IPS-20b (cell line): ENCODE results near the gene C17orf107.
A peak's percentile ranks its signal among the peaks of the same experiment; 100 is the strongest.

Experiments
- H3K27ac ChIP-seq: one replicate; pipeline ENCODE4 v1.5.1; 2013; ENCODE audit warnings: low read length
- H3K27me3 ChIP-seq: 2 replicates; pipeline ENCODE4 v1.6.1; 2013; ENCODE audit warnings: mild to moderate bottlenecking, low read length, inconsistent platforms; ENCODE audit not compliant: insufficient read depth
- H3K36me3 ChIP-seq: 2 replicates; pipeline ENCODE4 v1.6.1; 2013; ENCODE audit warnings: low read depth, mild to moderate bottlenecking, inconsistent platforms, low read length, moderate library complexity; ENCODE audit not compliant: insufficient read depth
- H3K4me1 ChIP-seq: 2 replicates; pipeline ENCODE4 v1.6.1; 2013; ENCODE audit warnings: mild to moderate bottlenecking, control low read depth, inconsistent platforms, low read length, moderate library complexity; ENCODE audit not compliant: insufficient read depth
- H3K4me3 ChIP-seq: 2 replicates; pipeline ENCODE4 v1.5.1; 2013; ENCODE audit warnings: mild to moderate bottlenecking, low read length, inconsistent platforms
- H3K9ac ChIP-seq: 2 replicates; pipeline ENCODE4 v1.6.1; 2013; ENCODE audit warnings: low read depth, mild to moderate bottlenecking, inconsistent platforms, low read length, moderate library complexity
- H3K9me3 ChIP-seq: 2 replicates; pipeline ENCODE4 v1.6.1; 2013; ENCODE audit warnings: mild to moderate bottlenecking, low read depth, low read length, inconsistent platforms; ENCODE audit not compliant: insufficient read depth

Gene C17orf107

GRCh38 chr17:4940555-4941318 is 41.4 kb downstream of the C17orf107 start:
- H3K27ac ChIP-seq, result peak overlapping the region; percentile 20
- peak overlapping the region; percentile 88 for H3K9ac ChIP-seq
- H3K4me3 ChIP-seq, result peak overlapping the region; percentile 97
- no peaks in the 10 kb centered on the region for H3K9me3 ChIP-seq
- H3K27me3 ChIP-seq, result no peaks in the 10 kb centered on the region
- H3K36me3 ChIP-seq, result peaks cover 67% of the 10 kb centered on the region
- peaks cover 7% of the 10 kb centered on the region; the same call in 1 of the 2 replicates for H3K4me1 ChIP-seq

- Histone ChIP-seq H3K36me3 (peaks cover 71% of the 10 kb centered on the region), H3K27me3 (no peaks in the 10 kb centered on the region), H3K27ac (no peak overlapping the region), H3K9me3 (no peaks in the 10 kb centered on the region), H3K9ac (peak overlapping the region; percentile 88), H3K4me3 (peak overlapping the region; percentile 97), H3K4me1 (peaks cover 10% of the 10 kb centered on the region; the same call in 1 of the 2 replicates)
Observed at GRCh38 chr17:4941319-4941610, 41.9 kb downstream of the C17orf107 start.

- no peak overlapping the region for H3K27ac ChIP-seq
- H3K4me3 ChIP-seq, result no peak overlapping the region
- H3K27me3 ChIP-seq, result no peaks in the 10 kb centered on the region
- no peak overlapping the region for H3K9ac ChIP-seq
- H3K36me3 ChIP-seq, result peaks cover 63% of the 10 kb centered on the region
- no peaks in the 10 kb centered on the region for H3K9me3 ChIP-seq
- H3K4me1 ChIP-seq, result peaks cover 12% of the 10 kb centered on the region; the same call in 1 of the 2 replicates
Observed at GRCh38 chr17:4942760-4943508, 43.6 kb downstream of the C17orf107 start.

- H3K9ac ChIP-seq, result no peak overlapping the region
- peaks cover 12% of the 10 kb centered on the region; the same call in 1 of the 2 replicates for H3K4me1 ChIP-seq
- no peak overlapping the region for H3K27ac ChIP-seq
- H3K4me3 ChIP-seq, result no peak overlapping the region
- no peaks in the 10 kb centered on the region for H3K9me3 ChIP-seq
- H3K36me3 ChIP-seq, result peaks cover 55% of the 10 kb centered on the region
- no peaks in the 10 kb centered on the region for H3K27me3 ChIP-seq
Observed at GRCh38 chr17:4944163-4944553, 44.8 kb downstream of the C17orf107 start.

- Histone ChIP-seq H3K36me3 (peaks cover 55% of the 10 kb centered on the region), H3K27me3 (no peaks in the 10 kb centered on the region), H3K9ac (peak overlapping the region; percentile 48; the same call in 1 of the 2 replicates), H3K4me3 (no peak overlapping the region), H3K4me1 (peaks cover 12% of the 10 kb centered on the region; the same call in 1 of the 2 replicates), H3K27ac (no peak overlapping the region), H3K9me3 (no peaks in the 10 kb centered on the region)
Observed at GRCh38 chr17:4944554-4945175, 45.3 kb downstream of the C17orf107 start.

GRCh38 chr17:4945176-4945943 is 46.0 kb downstream of the C17orf107 start:
- Histone ChIP-seq H3K4me3 (peak overlapping the region; percentile 34; the same call in 1 of the 2 replicates), H3K9me3 (no peaks in the 10 kb centered on the region), H3K9ac (peak overlapping the region; percentile 48; the same call in 1 of the 2 replicates), H3K36me3 (peaks cover 55% of the 10 kb centered on the region), H3K27ac (no peak overlapping the region), H3K4me1 (peaks cover 12% of the 10 kb centered on the region; the same call in 1 of the 2 replicates), H3K27me3 (no peaks in the 10 kb centered on the region)

GRCh38 chr17:4945944-4946280 is 46.6 kb downstream of the C17orf107 start:
- Histone ChIP-seq H3K9ac (peak overlapping the region; percentile 99), H3K27ac (no peak overlapping the region), H3K9me3 (no peaks in the 10 kb centered on the region), H3K36me3 (peaks cover 55% of the 10 kb centered on the region), H3K4me1 (peaks cover 15% of the 10 kb centered on the region), H3K27me3 (no peaks in the 10 kb centered on the region), H3K4me3 (peak overlapping the region; percentile 98)

GRCh38 chr17:4946312-4946976 is 47.1 kb downstream of the C17orf107 start:
- Histone ChIP-seq H3K27ac (peak overlapping the region; percentile 62), H3K9ac (peak overlapping the region; percentile 99), H3K9me3 (no peaks in the 10 kb centered on the region), H3K36me3 (peaks cover 55% of the 10 kb centered on the region), H3K4me3 (peak overlapping the region; percentile 98), H3K4me1 (peaks cover 16% of the 10 kb centered on the region), H3K27me3 (no peaks in the 10 kb centered on the region)

GRCh38 chr17:4947010-4947410 is 47.7 kb downstream of the C17orf107 start:
- Histone ChIP-seq H3K9ac (peak overlapping the region; percentile 99), H3K27ac (peak overlapping the region; percentile 62), H3K9me3 (no peaks in the 10 kb centered on the region), H3K4me1 (peaks cover 21% of the 10 kb centered on the region), H3K27me3 (no peaks in the 10 kb centered on the region), H3K4me3 (peak overlapping the region; percentile 98), H3K36me3 (peaks cover 51% of the 10 kb centered on the region)

- Histone ChIP-seq H3K27me3 (no peaks in the 10 kb centered on the region), H3K36me3 (peaks cover 46% of the 10 kb centered on the region), H3K4me1 (peaks cover 21% of the 10 kb centered on the region), H3K4me3 (peak overlapping the region; percentile 98), H3K9me3 (no peaks in the 10 kb centered on the region), H3K27ac (peak overlapping the region; percentile 99), H3K9ac (peak overlapping the region; percentile 99)
Observed at GRCh38 chr17:4947411-4948165, 48.3 kb downstream of the C17orf107 start.
